Measurements from ENCODE around the gene ZNF212.

ZNF212 gene
- long read RNA-seq, donor 1, partial matches to known transcripts: 0 of 3 reads
- long read RNA-seq, donor 1, other reads (novel, unspliced or antisense): 0 of 3 reads
- long read RNA-seq, donor 2, partial matches to known transcripts: 0 of 2 reads
- long read RNA-seq, donor 2, other reads (novel, unspliced or antisense): 0 of 2 reads
- long read RNA-seq, donor 3, partial matches to known transcripts: 0 of 1 reads
- long read RNA-seq, donor 3, other reads (novel, unspliced or antisense): 0 of 1 reads
- long read RNA-seq, donor 4, partial matches to known transcripts: 0 of 1 reads
- long read RNA-seq, donor 4, other reads (novel, unspliced or antisense): 0 of 1 reads
- long read RNA-seq, donor 5, partial matches to known transcripts: 0 of 3 reads
- long read RNA-seq, donor 5, other reads (novel, unspliced or antisense): 0 of 3 reads
- long read RNA-seq, donor 6: 0 reads
- long read RNA-seq, donor 7, partial matches to known transcripts: 0 of 3 reads
- long read RNA-seq, donor 7, other reads (novel, unspliced or antisense): 0 of 3 reads
- long read RNA-seq, donor 8, partial matches to known transcripts: 0 of 2 reads
- long read RNA-seq, donor 8, other reads (novel, unspliced or antisense): 0 of 2 reads

DNA sequence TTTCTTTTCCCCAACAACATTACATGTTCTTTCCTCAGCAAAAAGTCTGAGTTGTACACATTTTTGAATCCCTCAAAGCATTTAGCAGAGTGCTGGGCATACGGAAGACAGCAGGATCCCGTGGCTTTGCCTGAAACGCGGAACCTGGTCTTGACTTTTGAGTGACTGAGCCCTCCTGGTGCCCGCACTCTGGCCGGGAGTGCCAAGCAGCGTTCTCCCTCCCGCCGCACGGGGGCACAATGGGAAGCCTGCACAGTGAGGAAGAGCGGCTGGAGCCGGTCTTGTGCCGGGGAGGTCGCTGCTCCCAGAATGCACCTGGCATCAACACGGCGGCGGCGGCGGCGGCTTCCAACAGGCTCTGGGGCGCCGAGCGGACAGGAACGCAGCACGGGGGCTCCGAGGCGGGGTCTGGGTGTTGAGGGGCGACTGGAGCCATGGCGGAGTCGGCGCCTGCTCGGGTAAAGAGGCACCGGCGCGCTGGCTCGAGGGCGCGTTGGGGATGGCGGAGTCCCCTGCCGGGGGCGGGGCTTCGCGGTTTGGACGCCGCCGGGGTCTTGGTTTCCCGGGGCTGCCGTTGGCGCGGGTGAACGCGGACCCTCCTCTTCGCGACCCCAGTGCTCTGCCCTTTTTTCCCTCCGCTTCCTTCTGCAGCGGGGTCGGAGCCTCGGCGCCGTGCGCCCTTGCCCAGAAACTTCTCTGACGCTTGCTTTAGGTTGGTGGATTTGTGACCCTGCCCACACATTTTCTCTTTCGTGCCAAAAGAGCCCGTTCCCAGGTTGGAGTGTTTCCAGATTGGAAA, at the start of gene ZNF212:
Gene ZNF212 (plus strand): TSS at position 307 of the 799 bp plus-strand sequence. CDS start 128 bp downstream, at position 435.
- DNase-seq: peak; percentile 93

DNA sequence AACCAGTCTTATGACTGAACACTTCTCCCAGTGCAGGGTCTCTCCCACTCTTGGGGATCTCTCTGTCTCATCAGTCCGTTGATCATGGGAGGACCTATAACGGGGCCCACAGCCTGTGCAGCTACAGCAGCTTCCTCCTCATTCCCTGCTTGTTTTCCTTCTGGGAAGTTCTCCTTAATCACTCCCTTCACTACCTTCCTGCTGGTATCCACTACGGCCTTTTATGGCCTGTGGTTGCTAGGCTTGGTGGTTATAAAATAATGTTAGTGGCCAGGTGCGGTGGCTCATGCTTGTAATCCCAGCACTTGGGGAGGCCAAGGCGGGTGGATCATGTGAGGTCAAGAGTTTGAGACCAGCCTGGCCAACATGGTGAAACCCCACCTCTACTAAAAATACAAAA, 47.6 kb upstream of the ZNF212 start:
- DNase-seq: no peak

DNA sequence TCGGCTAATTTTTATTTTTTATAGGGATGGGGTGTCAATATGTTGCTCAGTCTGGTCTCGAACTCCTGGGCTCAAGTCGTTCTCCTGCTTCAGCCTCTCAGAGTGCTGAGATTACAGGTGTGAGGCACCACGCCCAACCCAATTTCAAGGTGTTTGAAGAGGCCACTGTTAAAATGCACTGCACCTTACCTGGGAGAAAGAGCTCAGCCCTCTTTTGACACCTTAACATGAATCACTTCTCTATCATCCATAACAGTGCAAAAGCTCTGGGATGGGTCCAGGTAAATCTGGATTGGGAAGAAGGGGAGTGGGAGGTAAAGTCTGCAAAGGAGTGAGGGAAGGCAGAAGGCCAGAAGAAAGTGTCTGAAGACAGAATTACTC, 44.7 kb upstream of the ZNF212 start:
- no peak for DNase-seq

DNA sequence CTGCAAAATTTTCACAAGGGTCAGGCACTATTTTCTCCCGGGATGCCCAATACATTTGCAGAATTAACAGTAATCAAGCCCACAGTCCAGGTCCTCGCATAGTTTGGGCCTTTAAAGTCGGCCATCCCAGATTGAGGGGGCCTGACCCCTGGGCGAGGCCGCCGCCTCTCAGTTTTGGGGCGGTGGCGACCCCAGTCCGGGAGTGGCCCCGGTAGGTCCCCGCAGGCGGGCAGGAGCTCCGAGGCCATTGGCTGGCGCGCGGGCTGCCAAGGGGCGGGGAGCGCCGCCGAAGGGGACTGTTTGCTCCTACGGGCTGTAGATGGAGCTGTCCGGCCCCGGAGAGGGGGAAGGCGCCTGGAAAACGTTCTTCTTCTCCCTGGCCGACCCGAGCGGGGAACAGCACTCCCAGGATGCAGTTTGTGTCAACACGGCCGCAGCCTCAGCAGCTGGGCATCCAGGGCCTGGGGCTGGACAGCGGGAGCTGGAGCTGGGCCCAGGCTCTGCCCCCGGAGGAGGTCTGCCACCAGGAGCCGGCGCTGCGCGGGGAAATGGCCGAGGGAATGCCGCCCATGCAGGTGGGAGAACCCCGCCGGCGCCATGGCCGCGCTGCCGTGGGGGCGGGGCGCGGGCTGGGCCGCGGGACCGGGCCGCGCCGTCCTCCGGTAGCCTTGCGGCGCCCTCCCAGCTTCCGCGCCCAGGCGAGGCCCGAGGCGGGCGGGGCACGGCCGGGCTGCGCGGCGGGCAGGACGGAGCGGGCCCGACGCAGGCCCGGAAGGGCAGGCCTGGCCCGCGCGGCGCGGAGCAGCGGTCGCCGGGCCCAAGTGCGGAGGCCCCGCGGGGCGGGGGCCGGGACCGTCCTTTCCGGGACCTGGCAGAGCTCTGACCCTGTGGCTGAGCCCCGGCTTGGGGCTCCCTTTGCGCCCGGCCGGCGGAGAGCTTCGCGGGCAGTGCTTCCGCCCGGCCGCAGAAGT, 44.0 kb upstream of the ZNF212 start, which contains the start of gene ZNF282:
Gene ZNF282 (plus strand): TSS at position 367 of the 971 bp plus-strand sequence. CDS start 44 bp downstream, at position 411.
- peak; percentile 94 for DNase-seq

DNA sequence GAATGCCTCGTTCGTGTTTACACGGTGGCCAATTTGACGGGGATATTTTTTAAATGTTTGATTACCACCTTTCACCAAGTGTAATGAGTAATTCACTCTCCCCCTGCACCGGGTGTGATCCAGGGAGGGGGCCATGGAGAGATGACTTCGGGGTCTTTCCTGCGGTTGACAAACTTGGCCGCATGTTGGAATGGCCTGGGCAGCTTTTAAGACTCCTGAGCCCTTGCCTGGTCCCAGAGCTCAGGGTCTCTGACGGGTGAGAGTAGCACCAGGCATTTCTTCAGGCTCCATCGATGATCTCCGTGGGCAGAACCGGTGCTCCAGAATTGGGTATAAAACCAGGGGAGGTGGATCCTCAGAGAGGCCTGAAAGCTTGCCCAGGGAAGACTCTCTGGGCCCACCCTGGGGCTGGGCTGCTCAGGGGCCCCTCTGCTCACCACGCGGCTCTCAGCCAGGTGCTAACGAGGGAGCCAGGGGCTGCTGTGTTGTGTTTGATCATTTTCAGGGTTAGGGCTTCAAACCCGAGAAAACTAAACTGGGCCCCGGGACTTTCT, 43.2 kb upstream of the ZNF212 start:
- peak; percentile 62 for DNase-seq

DNA sequence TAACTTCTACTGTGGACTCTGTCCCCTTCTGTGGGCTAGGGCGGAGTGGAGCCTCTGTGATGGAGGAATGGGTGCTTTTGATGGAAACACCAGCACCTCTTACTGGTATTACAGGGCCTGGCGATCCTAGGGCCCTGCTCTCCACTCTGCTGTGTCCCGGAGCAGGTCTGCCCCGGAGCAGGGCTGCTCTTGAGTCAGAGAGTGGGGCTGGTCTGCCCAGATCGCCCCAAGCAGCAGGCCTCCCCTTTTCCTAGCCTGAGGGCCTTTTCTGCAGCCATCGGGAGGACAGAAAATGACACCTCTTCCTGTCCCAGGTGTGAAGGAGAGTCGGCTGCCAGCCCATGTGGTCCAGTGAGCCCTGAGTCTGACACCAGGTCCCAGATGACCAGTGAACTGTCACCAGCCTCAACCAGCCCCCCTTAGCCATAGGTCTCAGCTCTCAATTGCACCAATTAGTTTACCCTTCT, 42.7 kb upstream of the ZNF212 start:
- no peak for DNase-seq

DNA sequence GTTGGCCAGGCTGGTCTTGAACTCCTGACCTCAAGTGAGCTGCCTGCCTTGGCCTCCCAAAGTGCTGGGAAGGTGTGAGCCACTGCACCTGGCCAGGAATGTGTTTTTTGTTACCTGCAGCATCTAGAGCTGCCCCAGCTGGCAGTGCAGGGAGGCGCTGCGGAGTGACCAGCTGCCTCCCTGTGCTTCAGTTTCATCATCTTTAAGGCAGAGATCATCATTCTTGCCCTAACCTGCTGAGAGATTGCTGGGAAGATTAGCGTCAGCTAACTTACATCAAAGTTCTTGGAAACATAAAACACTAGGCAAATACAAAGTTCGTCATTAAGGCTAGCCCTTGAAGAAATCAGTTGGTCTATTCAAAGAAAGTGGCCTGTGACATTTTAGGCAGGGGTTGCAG, 41.8 kb upstream of the ZNF212 start:
- no peak for DNase-seq

DNA sequence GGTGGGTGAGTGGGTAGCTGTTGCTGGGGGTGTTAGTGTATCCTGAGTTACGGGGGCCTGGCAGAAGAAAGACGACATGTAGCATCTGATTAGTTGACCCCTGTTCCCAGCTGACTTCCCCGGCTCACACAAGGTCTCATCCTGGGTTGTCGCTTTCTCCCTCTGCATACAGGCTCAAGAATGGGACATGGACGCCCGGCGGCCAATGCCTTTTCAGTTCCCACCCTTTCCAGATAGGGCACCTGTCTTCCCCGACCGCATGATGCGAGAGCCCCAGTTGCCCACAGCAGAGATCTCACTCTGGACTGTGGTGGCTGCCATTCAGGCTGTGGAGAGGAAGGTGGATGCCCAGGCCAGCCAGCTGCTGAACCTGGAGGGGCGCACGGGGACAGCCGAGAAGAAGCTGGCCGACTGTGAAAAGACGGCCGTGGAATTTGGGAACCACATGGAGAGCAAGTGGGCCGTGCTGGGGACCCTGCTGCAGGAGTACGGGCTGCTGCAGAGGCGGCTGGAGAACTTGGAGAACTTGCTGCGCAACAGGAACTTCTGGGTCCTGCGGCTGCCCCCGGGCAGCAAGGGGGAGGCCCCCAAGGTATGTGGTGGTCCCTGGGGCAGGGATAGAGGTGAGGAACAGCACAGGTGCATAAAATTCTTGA, 41.2 kb upstream of the ZNF212 start:
- no peak for DNase-seq

DNA sequence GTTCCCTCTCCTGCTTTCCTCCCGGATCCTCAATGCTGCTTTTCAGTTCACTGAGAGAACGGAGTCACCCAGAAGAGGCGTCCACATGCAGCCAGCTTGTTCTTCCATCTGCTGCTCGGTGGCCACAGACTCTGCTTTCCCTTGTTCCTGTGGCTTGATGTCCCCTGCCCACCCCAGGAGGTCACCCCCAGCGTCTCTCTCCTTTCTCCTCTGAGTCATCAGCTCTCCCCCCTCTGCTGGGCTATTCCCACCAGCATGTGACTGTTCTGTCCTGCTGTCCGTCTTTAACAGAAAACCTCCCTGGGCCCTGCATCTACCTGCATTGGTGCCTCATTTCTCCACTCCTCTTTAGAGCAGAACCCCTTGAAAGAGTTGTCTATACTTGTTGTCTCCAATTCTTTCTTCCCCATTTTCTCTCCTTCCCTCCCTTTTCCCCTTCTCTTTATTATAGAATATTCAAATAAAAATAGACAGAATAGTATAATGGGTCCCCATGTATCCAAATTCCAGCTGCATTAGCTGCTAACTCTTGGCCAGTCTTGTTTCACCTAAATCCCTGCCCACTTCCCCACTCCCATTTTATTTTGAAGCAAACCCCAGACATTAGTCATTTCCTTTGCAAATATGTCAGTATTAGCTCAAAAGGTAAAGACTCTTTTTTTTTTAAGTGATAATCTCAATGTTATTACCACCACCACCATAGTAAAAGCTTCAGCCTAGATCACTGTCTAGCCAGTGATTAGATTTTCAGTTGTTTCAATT, 40.0 kb upstream of the ZNF212 start:
- DNase-seq: no peak

DNA sequence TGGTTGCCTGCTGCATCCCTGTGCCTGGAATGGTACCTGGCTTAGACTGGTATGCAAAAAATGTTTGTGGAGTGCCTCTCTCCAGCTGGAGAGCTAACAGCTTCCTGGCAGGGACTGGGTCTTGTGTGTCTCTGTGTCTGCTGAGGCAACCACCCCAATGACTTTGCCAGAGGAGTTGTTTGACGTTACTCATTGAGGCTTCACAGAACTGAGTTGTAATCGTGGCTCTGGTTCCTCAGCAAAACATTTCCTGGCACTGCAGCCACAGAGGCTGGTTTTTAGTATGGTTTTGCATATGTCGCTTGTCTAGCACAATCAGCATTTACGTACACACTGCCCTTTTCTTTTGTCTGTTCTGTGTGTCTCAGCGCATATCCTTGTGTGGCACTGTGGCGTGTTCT, 36.6 kb upstream of the ZNF212 start:
- DNase-seq: no peak

DNA sequence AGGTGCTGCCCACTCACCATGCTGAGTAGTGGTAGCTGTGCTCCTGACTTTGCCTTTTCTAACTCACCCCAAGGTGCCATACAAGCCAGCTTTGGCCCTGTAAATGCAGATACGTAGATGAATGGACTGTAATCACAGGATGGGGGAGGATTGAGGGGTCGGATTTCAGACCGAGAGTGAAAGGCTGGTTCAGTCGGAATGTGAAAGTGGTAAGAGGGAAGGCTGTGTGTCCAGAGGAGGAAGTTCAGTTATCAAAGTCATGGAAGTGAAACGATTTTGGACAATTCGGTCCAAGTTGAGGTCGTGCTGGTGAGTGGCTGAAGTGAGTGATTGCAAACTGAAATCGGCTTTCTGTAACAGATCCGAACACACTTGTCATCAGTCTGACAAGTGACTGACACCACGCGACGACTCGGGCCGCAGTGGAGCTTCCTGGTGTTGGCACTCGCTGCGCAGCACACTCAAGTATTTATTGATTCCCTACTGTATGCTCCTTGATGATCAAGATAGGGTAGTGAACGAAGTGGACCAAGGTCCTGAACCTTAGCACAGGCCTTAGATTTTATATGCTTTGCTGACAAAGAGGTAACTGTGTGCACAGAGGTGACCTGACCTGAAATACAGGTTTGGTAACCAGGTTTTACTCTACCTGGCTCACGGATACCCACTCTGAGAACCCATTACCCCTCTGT, 33.6 kb upstream of the ZNF212 start:
- no peak for DNase-seq

DNA sequence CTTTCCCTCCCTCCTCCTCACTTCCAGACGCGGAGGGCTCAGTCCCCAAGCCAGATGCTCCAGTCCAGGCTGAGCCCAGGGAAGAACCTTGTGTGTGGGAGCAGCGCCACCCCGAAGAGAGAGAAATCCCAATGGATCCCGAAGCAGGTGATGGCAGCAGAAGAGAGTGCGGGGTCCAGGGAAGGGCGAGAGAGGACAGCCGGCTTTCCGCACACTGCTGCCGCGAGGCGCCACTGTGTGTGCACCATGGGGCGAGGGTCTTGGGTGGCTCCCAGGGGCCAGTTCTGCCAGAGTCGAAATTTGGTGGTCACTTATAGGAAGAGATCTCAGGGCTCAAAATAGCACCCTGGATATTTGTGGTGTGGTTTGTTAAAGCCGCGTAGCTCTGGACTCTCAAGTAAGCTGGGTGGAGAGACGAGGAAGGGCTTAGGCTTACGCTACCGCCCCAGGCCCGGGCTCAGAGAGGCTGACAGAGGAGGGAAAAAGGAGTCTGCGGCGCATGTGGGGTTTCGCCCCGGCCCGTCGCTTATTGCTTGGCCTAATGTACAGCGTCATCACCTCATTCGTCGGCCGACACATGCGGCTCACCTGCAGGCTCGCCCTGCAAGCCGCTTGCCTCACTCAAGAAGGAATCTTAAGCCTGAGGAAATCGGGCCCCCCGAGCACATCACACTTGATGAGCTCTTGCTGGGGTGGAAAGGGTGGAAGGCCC, 32.0 kb upstream of the ZNF212 start:
- DNase-seq: no peak

DNA sequence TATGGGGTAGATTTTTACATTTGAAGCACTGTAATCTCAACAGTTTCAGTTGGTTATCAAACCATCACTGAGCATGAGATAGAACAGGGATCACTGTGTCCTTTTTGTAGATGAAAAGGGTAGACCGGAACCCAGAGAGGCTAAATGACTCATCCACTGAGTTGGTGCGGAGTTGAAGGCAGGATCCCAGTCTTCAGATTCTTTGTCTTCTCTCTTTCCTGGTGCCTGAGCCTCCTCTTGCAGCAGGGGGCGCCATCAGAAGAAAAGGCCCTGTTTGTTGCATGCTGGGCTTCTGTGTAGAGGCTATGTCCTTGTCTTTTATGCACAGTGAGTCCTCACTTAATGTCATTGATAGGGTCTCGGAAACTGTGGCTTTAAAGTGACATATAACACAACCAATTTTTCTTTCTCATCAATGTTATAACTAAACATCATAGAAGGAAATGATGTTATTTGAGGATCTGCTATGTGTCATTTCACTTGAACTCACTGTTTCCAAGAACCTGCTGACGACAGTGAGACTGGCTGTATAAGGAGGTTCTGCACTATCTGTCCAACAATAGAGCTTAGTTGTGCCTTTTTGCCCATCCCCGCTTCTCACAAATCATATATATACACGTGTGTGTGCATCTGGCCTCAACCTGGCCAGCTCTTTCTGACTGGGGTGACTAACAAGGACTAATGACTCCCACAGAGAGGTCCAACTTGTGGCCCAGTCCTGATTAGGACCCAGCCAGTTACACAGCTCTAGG, 29.8 kb upstream of the ZNF212 start:
- DNase-seq: no peak

DNA sequence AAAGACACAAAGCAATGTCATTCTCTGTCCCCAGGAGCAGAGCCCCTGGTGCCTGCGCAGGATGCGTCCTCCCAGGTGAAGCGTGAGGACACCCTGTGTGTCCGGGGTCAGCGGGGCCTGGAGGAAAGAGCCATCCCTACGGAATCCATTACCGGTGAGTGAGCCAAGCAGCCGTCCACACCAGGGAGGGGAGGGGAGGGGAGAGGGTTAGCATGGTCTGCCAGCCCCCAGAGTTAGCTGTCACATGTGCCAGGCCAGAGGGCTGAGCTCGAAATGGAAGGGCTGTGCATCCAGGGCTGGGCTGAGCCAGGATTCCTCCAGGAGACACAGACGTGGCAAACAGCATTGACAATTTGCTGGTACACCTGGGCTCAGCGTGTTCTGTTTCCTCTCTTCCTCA, 28.9 kb upstream of the ZNF212 start:
- DNase-seq: no peak

DNA sequence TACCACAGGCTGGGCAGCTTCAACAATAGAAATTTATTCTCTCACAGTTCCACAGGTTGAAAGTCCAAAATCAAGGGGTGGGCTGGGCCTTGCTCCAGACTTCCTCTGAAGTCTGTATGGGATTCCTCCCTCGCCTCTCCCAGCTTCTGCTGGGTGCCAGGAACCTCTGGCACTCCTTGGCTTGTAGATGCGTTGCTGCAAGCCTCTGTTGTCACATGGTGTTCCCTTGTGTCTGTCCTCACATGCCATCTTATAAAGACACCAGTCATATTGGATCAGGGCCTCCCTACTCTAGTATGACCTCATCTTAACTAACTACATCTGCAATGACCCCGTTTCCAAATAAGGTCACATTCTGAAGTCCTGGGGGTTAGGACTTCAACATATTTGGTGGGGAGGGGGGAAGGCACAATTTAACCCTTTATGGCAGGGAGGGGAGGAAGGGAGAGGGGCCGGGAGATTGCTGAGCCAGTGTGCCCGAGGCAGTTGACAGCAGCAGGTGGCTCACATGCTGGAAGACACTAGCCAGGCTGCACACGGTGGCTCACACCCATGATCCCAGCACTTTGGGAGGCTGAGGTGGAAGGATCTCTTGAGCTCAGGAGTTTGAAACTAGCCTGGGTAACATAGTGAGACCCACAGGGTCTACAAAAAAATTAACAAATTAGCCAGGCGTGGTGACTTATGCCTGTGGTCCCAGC, 25.3 kb upstream of the ZNF212 start:
- no peak for DNase-seq

DNA sequence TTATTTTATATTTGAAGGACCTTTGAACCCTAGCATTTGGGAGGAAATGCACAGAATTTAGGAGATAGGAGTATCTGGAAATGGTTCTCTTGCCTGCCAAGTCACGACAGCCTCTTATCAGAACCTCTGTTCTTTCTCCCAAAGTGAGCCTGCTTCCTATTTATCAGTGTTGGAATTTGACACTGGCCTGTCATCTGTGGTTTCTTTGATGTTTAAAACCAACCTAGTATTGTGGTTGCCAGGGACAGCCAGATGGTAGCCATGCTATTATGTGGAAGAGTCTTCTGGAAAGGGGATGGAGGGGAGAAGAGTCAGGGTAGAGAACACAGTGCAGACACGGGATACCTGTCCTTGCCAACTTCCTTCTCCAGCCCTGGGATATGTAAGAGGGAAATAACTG, 23.0 kb upstream of the ZNF212 start:
- no peak for DNase-seq

DNA sequence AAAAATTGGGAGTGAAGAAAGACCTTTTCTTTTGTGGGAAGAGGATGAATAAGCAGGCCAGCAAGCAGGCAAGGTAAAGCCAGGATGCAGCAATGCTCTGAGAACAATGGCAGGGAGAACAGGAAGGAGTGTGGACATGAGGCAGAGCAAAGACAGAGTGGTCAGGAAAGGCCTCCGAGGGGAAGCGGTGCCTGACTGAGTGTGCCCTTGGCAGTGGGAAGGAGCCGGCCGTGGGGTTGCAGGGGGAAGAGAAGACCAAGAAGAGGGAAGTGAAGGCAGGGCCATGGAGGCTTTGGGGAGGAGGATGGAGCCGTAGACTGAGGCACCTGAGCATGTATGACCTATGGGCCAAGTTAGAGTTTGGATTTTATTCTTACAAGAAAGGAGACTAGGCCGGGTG, 21.9 kb upstream of the ZNF212 start:
- no peak for DNase-seq

All from right kidney (tissue), 9 donors.